SK-N-SH treated with all-trans-retinoic acid at 6 μM for 48 hours (cell line): ENCODE data around the gene STK32B.

Experiments used
- ATAC-seq: fragments of 200-7000 bp; cut with Tn5 transposase; 3 replicates; pipeline ENCODE4 v1.9.1; 2020; ENCODE audit warnings: mild to moderate bottlenecking, moderate library complexity
- ARNTL ChIP-seq: fragments of 450-650 bp; formaldehyde crosslinking; IDR thresholded peaks from 2 replicates; pipeline ENCODE4 v1.5.0; 2020; ENCODE audit warnings: low read depth, mild to moderate bottlenecking, moderate library complexity, borderline replicate concordance
- CREB5 ChIP-seq: fragments of 250-450 bp; sonication (Bioruptor Pico); IDR thresholded peaks from 2 replicates; pipeline ENCODE4 v1.5.1; 2020; ENCODE audit warnings: low read depth, mild to moderate bottlenecking, moderate library complexity
- CSDC2 ChIP-seq: fragments of 250-450 bp; sonication (Bioruptor Pico); IDR thresholded peaks from 2 replicates; pipeline ENCODE4 v1.5.0; 2020; ENCODE audit warnings: mild to moderate bottlenecking, moderate library complexity
- CSRNP3 ChIP-seq: fragments of 250-450 bp; sonication (Bioruptor Pico); IDR thresholded peaks from 2 replicates; pipeline ENCODE4 v1.5.1; 2021; ENCODE audit warnings: mild to moderate bottlenecking, moderate library complexity
- ESRRG ChIP-seq: fragments of 250-450 bp; sonication (Bioruptor Pico); IDR thresholded peaks from 2 replicates; pipeline ENCODE4 v1.6.1; 2021; ENCODE audit warnings: mild to moderate bottlenecking
- GLIS3 ChIP-seq: fragments of 250-450 bp; sonication (Bioruptor Pico); IDR thresholded peaks from 2 replicates; pipeline ENCODE4 v1.5.0; 2020; ENCODE audit warnings: mild to moderate bottlenecking, moderate library complexity
- ISL1 ChIP-seq: fragments of 250-450 bp; sonication (Bioruptor Pico); IDR thresholded peaks from 2 replicates; pipeline ENCODE4 v2.1.2; 2022; ENCODE audit warnings: mild to moderate bottlenecking, moderate library complexity
- OSR1 ChIP-seq: fragments of 250-450 bp; sonication (Bioruptor Pico); IDR thresholded peaks from 2 replicates; pipeline ENCODE4 v1.8.0; 2022; ENCODE audit warnings: moderate library complexity, mild to moderate bottlenecking, inconsistent platforms
- PATZ1 ChIP-seq: fragments of 250-450 bp; sonication (Bioruptor Pico); IDR thresholded peaks from 2 replicates; pipeline ENCODE4 v1.8.0; 2020; ENCODE audit warnings: mild to moderate bottlenecking, moderate library complexity, borderline replicate concordance
- POU6F1 ChIP-seq: fragments of 250-450 bp; sonication (Bioruptor Pico); IDR thresholded peaks from 2 replicates; pipeline ENCODE4 v1.8.0; 2021; ENCODE audit warnings: low read depth, mild to moderate bottlenecking, moderate library complexity, borderline replicate concordance
- PPARA ChIP-seq: fragments of 250-450 bp; sonication (Bioruptor Pico); IDR thresholded peaks from 2 replicates; pipeline ENCODE4 v1.5.0; 2020; ENCODE audit warnings: mild to moderate bottlenecking, borderline replicate concordance
- RARB ChIP-seq: fragments of 250-450 bp; sonication (Bioruptor Pico); IDR thresholded peaks from 2 replicates; pipeline ENCODE4 v1.8.0; 2021; ENCODE audit warnings: mild to moderate bottlenecking, moderate library complexity
- SNAI2 ChIP-seq: fragments of 250-450 bp; sonication (Bioruptor Pico); IDR thresholded peaks from 2 replicates; pipeline ENCODE4 v1.5.0; 2020; ENCODE audit warnings: mild to moderate bottlenecking, moderate library complexity
- TCF4 ChIP-seq: fragments of 250-450 bp; sonication (Bioruptor Pico); IDR thresholded peaks from 2 replicates; pipeline ENCODE4 v1.8.0; 2021; ENCODE audit warnings: mild to moderate bottlenecking, moderate library complexity, borderline replicate concordance
- TOX ChIP-seq: fragments of 250-450 bp; sonication (Bioruptor Pico); IDR thresholded peaks from 2 replicates; pipeline ENCODE4 v1.8.0; 2021; ENCODE audit warnings: mild to moderate bottlenecking, moderate library complexity, borderline replicate concordance
- TSHZ2 ChIP-seq: fragments of 250-450 bp; sonication (Bioruptor Pico); IDR thresholded peaks from 2 replicates; pipeline ENCODE4 v1.5.0; 2020; ENCODE audit warnings: mild to moderate bottlenecking, moderate library complexity
- ZC3H10 ChIP-seq: fragments of 250-450 bp; sonication (Bioruptor Pico); IDR thresholded peaks from 2 replicates; pipeline ENCODE4 v1.5.1; 2021; ENCODE audit warnings: mild to moderate bottlenecking, moderate library complexity
- ZFP3 ChIP-seq: fragments of 250-450 bp; sonication (Bioruptor Pico); IDR thresholded peaks from 2 replicates; pipeline ENCODE4 v1.5.0; 2020; ENCODE audit warnings: mild to moderate bottlenecking, moderate library complexity
- ZFP30 ChIP-seq: fragments of 450-650 bp; formaldehyde crosslinking; IDR thresholded peaks from 2 replicates; pipeline ENCODE4 v1.5.0; 2022; ENCODE audit warnings: mild to moderate bottlenecking, moderate library complexity
- ZNF565 ChIP-seq: fragments of 450-650 bp; formaldehyde crosslinking; conservative IDR thresholded peaks from 2 replicates; pipeline ENCODE4 v1.5.0; 2020; ENCODE audit warnings: low read depth, mild to moderate bottlenecking, moderate library complexity
- ZNF70 ChIP-seq: fragments of 450-650 bp; formaldehyde crosslinking; IDR thresholded peaks from 2 replicates; pipeline ENCODE4 v1.5.0; 2020; ENCODE audit warnings: mild to moderate bottlenecking, moderate library complexity
- ZNF8 ChIP-seq: fragments of 450-650 bp; formaldehyde crosslinking; IDR thresholded peaks from 2 replicates; pipeline ENCODE4 v1.5.0; 2020; ENCODE audit warnings: mild to moderate bottlenecking, moderate library complexity

STK32B gene

GRCh38 chr4:5114950-5115349 is 63.7 kb downstream of the STK32B start:
- TF ChIP-seq OSR1 (CRISPR knock-in tag) = no peak
- TF ChIP-seq TOX = no peak
- no peak for TF ChIP-seq ZFP30 (CRISPR knock-in tag)
- TF ChIP-seq TCF4 (CRISPR knock-in tag) = no peak
- TF ChIP-seq ISL1 (CRISPR knock-in tag) = no peak
- TF ChIP-seq PPARA (CRISPR knock-in tag) = no peak
- TF ChIP-seq ZNF70 = no peak
- no peak for TF ChIP-seq CREB5 (CRISPR knock-in tag)
- TF ChIP-seq ARNTL (CRISPR knock-in tag) = no peak
- TF ChIP-seq ZFP3 (CRISPR knock-in tag) = no peak
- no peak for TF ChIP-seq CSRNP3
- no peak for TF ChIP-seq SNAI2
- no peak for TF ChIP-seq TSHZ2
- TF ChIP-seq ZC3H10 (CRISPR knock-in tag) = no peak
- TF ChIP-seq POU6F1 (CRISPR knock-in tag) = no peak
- no peak for TF ChIP-seq PATZ1 (CRISPR knock-in tag)
- TF ChIP-seq ZNF8 (CRISPR knock-in tag) = no peak
- TF ChIP-seq ESRRG (CRISPR knock-in tag) = no peak
- TF ChIP-seq GLIS3 = no peak
- no peak for TF ChIP-seq CSDC2
- no peak for ATAC-seq

- no peak for ATAC-seq
- TF ChIP-seq ESRRG (CRISPR knock-in tag) = no peak
- TF ChIP-seq TCF4 (CRISPR knock-in tag) = no peak
- TF ChIP-seq ZC3H10 (CRISPR knock-in tag) = no peak
- TF ChIP-seq ZNF565 (CRISPR knock-in tag) = no peak
- no peak for TF ChIP-seq GLIS3
- no peak for TF ChIP-seq CSDC2
- TF ChIP-seq RARB (CRISPR knock-in tag) = no peak
- no peak for TF ChIP-seq ISL1 (CRISPR knock-in tag)
- TF ChIP-seq PATZ1 (CRISPR knock-in tag) = no peak
- TF ChIP-seq TSHZ2 = no peak
- TF ChIP-seq POU6F1 (CRISPR knock-in tag) = no peak
- no peak for TF ChIP-seq PPARA (CRISPR knock-in tag)
These were observed 67.0 kb downstream of the STK32B start for GRCh38 chr4:5118091-5118786.
